HepG2 (cell line): ENCODE data around the gene ACTA2. TPM values are rescaled to one million over a fixed set of nuclear protein-coding genes. Genes with fewer than 3 reads are reported as not detected.

Experiments
- ATAC-seq: fragments of 200-7000 bp; cut with Tn5 transposase; 3 replicates; pipeline ENCODE4 v1.9.1; 2020; ENCODE audit warnings: mild to moderate bottlenecking, moderate library complexity
- BruUV-seq: library from RNA; stranded (reverse); fragments of 400-500 nt; replicated peaks from 2 replicates; lab custom pipeline; 2021; lab: Mats Ljungman, UMichigan
- CTCF ChIA-PET: fragments of 300-600 bp; formaldehyde crosslinking; extraction: SDS; loops from one replicate; lab custom pipeline; 2021; ENCODE audit warnings: low total read pairs, inconsistent platforms, low intra/inter-chr PET ratio; lab: Yijun Ruan, JAX
- POLR2A ChIA-PET: fragments of 350-600 bp; sonication (Branson Sonifier 250); formaldehyde crosslinking; loops from one replicate; lab custom pipeline; 2020; ENCODE audit warnings: antibody characterized with exemption, inconsistent platforms; lab: Yijun Ruan, JAX
- DNase-seq: peaks from one replicate; pipeline ENCODE4 v3.0.0-alpha.2; 2015; ENCODE audit warnings: low spot score
- FAIRE-seq: peaks from 3 replicates; lab custom pipeline; 2011; peaks lifted over from hg19 to GRCh38; lab: Jason Lieb, UNC
- H2AFZ ChIP-seq: one replicate; pipeline ENCODE4 v1.6.1; 2011; ENCODE audit warnings: low read length, inconsistent platforms
- H3K27ac ChIP-seq: fragments of 300-600 bp; 3 replicates; pipeline ENCODE4 v1.8.0; 2011; ENCODE audit warnings: mixed run types, mild to moderate bottlenecking, mixed read lengths, low read length, inconsistent platforms; ENCODE audit not compliant: insufficient read depth; ENCODE audit errors: extremely low read length
- H3K27me3 ChIP-seq, 2 experiments: fragments of 200-600 bp in 1 of 2; 2 replicates in 1 of 2; 3 replicates in 1 of 2; pipeline versions ENCODE4 v1.6.0 to v1.8.0; 2011; ENCODE audit warnings: low read length in 2 of 2, mild to moderate bottlenecking in 2 of 2, moderate library complexity in 2 of 2, inconsistent platforms in 1 of 2; ENCODE audit not compliant: insufficient read depth in 2 of 2, control insufficient read depth in 1 of 2
- H3K36me3 ChIP-seq, 2 experiments: fragments of 200-600 bp in 1 of 2; replicated peaks in 1 of 2; 2 replicates in 1 of 2; 3 replicates in 1 of 2; pipeline versions ENCODE4 v1.5.1 to v1.8.0; 2011; ENCODE audit warnings: low read length in 2 of 2, inconsistent platforms in 1 of 2; ENCODE audit not compliant: insufficient read depth in 2 of 2, control insufficient read depth in 1 of 2
- H3K4me1 ChIP-seq: 2 replicates; pipeline ENCODE4 v1.5.1; 2012; ENCODE audit warnings: low read length, inconsistent platforms; ENCODE audit not compliant: insufficient read depth
- H3K4me2 ChIP-seq: 2 replicates; pipeline ENCODE4 v1.6.0; 2011; ENCODE audit warnings: low read depth, low read length, inconsistent platforms
- H3K4me3 ChIP-seq, 3 experiments: fragments of 200-600 bp in 1 of 3; sonication (generic), shearing (Covaris generic) in 1 of 3; replicated peaks in 1 of 3; 2 replicates each; pipeline ENCODE4 v1.5.1; 2011 to 2016; ENCODE audit warnings: low read length in 3 of 3, inconsistent platforms in 2 of 3, low read depth in 2 of 3, mild to moderate bottlenecking in 2 of 3, control low read depth in 1 of 3, mixed read lengths in 1 of 3; ENCODE audit not compliant: insufficient read depth in 1 of 3
- H3K79me2 ChIP-seq: one replicate; pipeline ENCODE4 v1.6.1; 2011; ENCODE audit warnings: low read length, inconsistent platforms; ENCODE audit not compliant: insufficient read depth
- H3K9ac ChIP-seq: 2 replicates; pipeline ENCODE4 v1.6.0; 2011; ENCODE audit warnings: mild to moderate bottlenecking, low read depth, low read length, inconsistent platforms; ENCODE audit not compliant: insufficient read depth
- H3K9me3 ChIP-seq: 2 replicates; pipeline ENCODE4 v1.5.1; 2012; ENCODE audit warnings: mild to moderate bottlenecking, low read length
- H4K20me1 ChIP-seq: 2 replicates; pipeline ENCODE4 v1.6.0; 2011; ENCODE audit warnings: inconsistent platforms, mild to moderate bottlenecking, low read length, moderate library complexity; ENCODE audit not compliant: insufficient read depth
- ADNP ChIP-seq: sonication (generic); formaldehyde crosslinking; IDR thresholded peaks from 2 replicates; pipeline ENCODE4 v1.4.0; 2020; ENCODE audit warnings: missing genetic modification reagents
- EP300 ChIP-seq, 3 experiments: sonication (generic) in 1 of 3; formaldehyde crosslinking in 1 of 3; IDR thresholded peaks; 2 replicates each; pipeline versions ENCODE4 v1.5.1 to v1.6.1; 2011 to 2020; ENCODE audit warnings: low read depth in 2 of 3, low read length in 2 of 3, borderline replicate concordance in 1 of 3, improper control_type of control experiment in 1 of 3, mild to moderate bottlenecking in 1 of 3, missing genetic modification reagents in 1 of 3, moderate library complexity in 1 of 3
- HNF4A ChIP-seq: sonication (generic); formaldehyde crosslinking; IDR thresholded peaks from 2 replicates; pipeline ENCODE4 v1.4.0; 2020; ENCODE audit warnings: missing genetic modification reagents
- TP53 ChIP-seq: sonication (generic); formaldehyde crosslinking; conservative IDR thresholded peaks from 2 replicates; pipeline ENCODE4 v1.4.0; 2020; ENCODE audit warnings: missing genetic modification reagents
- ZHX2 ChIP-seq, 2 experiments: sonication (generic) in 1 of 2; formaldehyde crosslinking in 1 of 2; IDR thresholded peaks; 2 replicates each; pipeline versions ENCODE4 v1.6.1 to v1.9.0; 2014 to 2022; ENCODE audit warnings: antibody characterized with exemption in 1 of 2, borderline replicate concordance in 1 of 2, inconsistent platforms in 1 of 2, low read depth in 1 of 2, missing genetic modification reagents in 1 of 2
- WGBS: methylation state at CpG from one replicate; pipeline ENCODE4 v1.1.6; 2017; ENCODE audit warnings: low lambda C conversion rate; 5-methylcytosine and 5-hydroxymethylcytosine counted together
- in situ Hi-C: cut with HindIII; loops from 2 replicates; pipeline ENCODE4 v1.10.0; 2017; ENCODE audit warnings: low pct_unique_long_range_greater_than_20kb; ENCODE audit not compliant: extremely low pct_ligation_motif_present
- intact Hi-C: fragments of 100-400 bp; cut with micrococcal nuclease; formaldehyde crosslinking; loops from one replicate; pipeline ENCODE4 v1.10.0; 2022; ENCODE audit not compliant: unreplicated experiment
- polyA plus RNA-seq, 8 experiments: library from polyadenylated mRNA; depleted of rRNA in 3 of 8; stranded (reverse) in 7 of 8; unstranded in 1 of 8; fragments of >200 nt; fragmentation: Illumina TruSeq in 4 of 8; extraction: Trizol in 4 of 8; gene quantifications; 2 replicates each; pipeline versions ENCODE4 v1.2.1 to v1.2.3, GENCODE V29; 2011 to 2016; ENCODE audit warnings: low read depth in 4 of 8, missing spikeins in 1 of 8, mixed read lengths in 1 of 8; ENCODE audit not compliant: insufficient read depth in 1 of 8
- total RNA-seq, 5 experiments: library from RNA; depleted of rRNA; stranded (reverse); fragments of >200 nt; fragmentation: Illumina TruSeq; extraction: Trizol; gene quantifications; 2 replicates each; pipeline ENCODE4 v1.2.3, GENCODE V29; 2016; ENCODE audit warnings: low read depth in 1 of 5
- TF ChIP-seq, protein P1 (sequence below): sonication (generic); formaldehyde crosslinking; IDR thresholded peaks from 2 replicates; pipeline ENCODE4 v1.4.0; 2020; ENCODE audit warnings: missing genetic modification reagents
- TF ChIP-seq, protein P2 (sequence below): sonication (generic); formaldehyde crosslinking; IDR thresholded peaks from 2 replicates; pipeline ENCODE4 v1.4.0; 2020; ENCODE audit warnings: missing genetic modification reagents

Gene ACTA2
- total and polyA plus RNA-seq, 2 of the 13 experiments (the other 11 are each of a cell fraction or from before 2014, with no cell fraction given), result 21.8 to 59.9 TPM

- no peak overlapping the region for H2AFZ ChIP-seq
- no peak overlapping the region for H3K27ac ChIP-seq
- H3K4me1 ChIP-seq, result peaks cover 10% of the 10 kb centered on the region
- CTCF ChIA-PET, result no interaction called here
- H4K20me1 ChIP-seq, result no peaks in the 10 kb centered on the region
- H3K4me3 ChIP-seq, result no peak overlapping the region
- no peak overlapping the region for H3K4me2 ChIP-seq
- DNase-seq, result no peak
- H3K27me3 ChIP-seq, result no peaks in the 10 kb centered on the region
- in situ Hi-C loops (no loop called here), intact Hi-C loops (no loop called here)
- H3K79me2 ChIP-seq, result no peaks in the 10 kb centered on the region
- WGBS, result 87% methylated on average over 4 of the region's 4 CpGs
- ATAC-seq, result peak; percentile 47; the same call in 1 of the 3 replicates
- TF ChIP-seq HNF4A, result no peak
- no peak for TF ChIP-seq TP53 (CRISPR knock-in tag)
- TF ChIP-seq ADNP (CRISPR knock-in tag), result no peak
- TF ChIP-seq EP300 (IDR thresholded peaks at IDR 0.05; ENCODE audit: low read depth in 2 of 2, low read length in 2 of 2), result no peak
- no peak for TF ChIP-seq EP300 (CRISPR knock-in tag; IDR thresholded peaks at IDR 0.05; ENCODE audit: borderline replicate concordance)
- TF ChIP-seq ZHX2 (IDR thresholded peaks at IDR 0.05; ENCODE audit: low read depth), result no peak
- no peak for TF ChIP-seq ZHX2 (CRISPR knock-in tag; IDR thresholded peaks at IDR 0.05; ENCODE audit: borderline replicate concordance)
- TF ChIP-seq, protein P1, sequence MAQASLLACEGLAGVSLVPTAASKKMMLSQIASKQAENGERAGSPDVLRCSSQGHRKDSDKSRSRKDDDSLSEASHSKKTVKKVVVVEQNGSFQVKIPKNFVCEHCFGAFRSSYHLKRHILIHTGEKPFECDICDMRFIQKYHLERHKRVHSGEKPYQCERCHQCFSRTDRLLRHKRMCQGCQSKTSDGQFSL (CRISPR knock-in tag), result no peak
- TF ChIP-seq, protein P2, sequence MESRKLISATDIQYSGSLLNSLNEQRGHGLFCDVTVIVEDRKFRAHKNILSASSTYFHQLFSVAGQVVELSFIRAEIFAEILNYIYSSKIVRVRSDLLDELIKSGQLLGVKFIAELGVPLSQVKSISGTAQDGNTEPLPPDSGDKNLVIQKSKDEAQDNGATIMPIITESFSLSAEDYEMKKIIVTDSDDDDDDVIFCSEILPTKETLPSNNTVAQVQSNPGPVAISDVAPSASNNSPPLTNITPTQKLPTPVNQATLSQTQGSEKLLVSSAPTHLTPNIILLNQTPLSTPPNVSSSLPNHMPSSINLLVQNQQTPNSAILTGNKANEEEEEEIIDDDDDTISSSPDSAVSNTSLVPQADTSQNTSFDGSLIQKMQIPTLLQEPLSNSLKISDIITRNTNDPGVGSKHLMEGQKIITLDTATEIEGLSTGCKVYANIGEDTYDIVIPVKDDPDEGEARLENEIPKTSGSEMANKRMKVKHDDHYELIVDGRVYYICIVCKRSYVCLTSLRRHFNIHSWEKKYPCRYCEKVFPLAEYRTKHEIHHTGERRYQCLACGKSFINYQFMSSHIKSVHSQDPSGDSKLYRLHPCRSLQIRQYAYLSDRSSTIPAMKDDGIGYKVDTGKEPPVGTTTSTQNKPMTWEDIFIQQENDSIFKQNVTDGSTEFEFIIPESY, result no peak
- H3K36me3 ChIP-seq, result no peaks in the 10 kb centered on the region
- H3K9me3 ChIP-seq, result no peaks in the 10 kb centered on the region
- no peak overlapping the region for H3K9ac ChIP-seq
- BruUV-seq, result no TSS peak
- POLR2A ChIA-PET, result no interaction called here
- no peak for FAIRE-seq
Measured at GRCh38 chr10:88980800-88981199, 28.2 kb upstream of the ACTA2 start.
